Spleen (tissue), 7 donors: ENCODE data around the gene SERPINB4.

Source experiments
- POLR2AphosphoS5 ChIP-seq, 3 donors: sonication (generic); formaldehyde crosslinking; IDR thresholded peaks; one replicate each; pipeline ENCODE4 v1.5.1; 2017; ENCODE audit warnings: antibody characterized with exemption in 3 of 3
- TF ChIP-seq, protein P1 (sequence below), 11 experiments: fragments of 200-600 bp in 7 of 11; fragments of 450-650 bp in 4 of 11; sonication (generic) in 4 of 11; IDR thresholded peaks in 8 of 11; conservative IDR thresholded peaks in 3 of 11; 1 replicate in 7 of 11; 2 replicates in 4 of 11; pipeline versions ENCODE4 v1.4.0 to v1.8.0; 2016 to 2021; ENCODE audit warnings: antibody characterized with exemption in 11 of 11, inconsistent platforms in 4 of 11, mild to moderate bottlenecking in 1 of 11
- donor health status: DM: no; HTN: no; CAD: no; lungs with moderate emphysema.
- donor health status: DM: no; HTN: no; CAD: no.
- donor health status: DM: no; HTN: no; CAD: no.

DNA sequence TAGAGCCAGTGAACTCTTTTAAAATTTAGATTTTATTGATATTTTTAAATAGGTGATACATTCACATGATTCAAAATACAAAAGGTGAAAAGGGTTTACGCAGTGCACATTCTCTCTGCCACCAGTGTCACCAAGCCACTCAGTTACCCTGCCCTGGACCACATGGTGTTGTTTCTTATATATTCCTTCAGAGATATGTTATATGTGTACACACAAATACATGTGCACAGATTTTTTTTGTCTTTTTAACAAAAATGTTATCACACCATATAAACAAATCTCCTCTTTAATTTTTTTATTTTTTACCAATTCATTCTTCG lies 26.2 kb downstream of the SERPINB4 start:
- TF ChIP-seq POLR2AphosphoS5 (IDR thresholded peaks at IDR 0.05) = no peak
- TF ChIP-seq, protein P1, sequence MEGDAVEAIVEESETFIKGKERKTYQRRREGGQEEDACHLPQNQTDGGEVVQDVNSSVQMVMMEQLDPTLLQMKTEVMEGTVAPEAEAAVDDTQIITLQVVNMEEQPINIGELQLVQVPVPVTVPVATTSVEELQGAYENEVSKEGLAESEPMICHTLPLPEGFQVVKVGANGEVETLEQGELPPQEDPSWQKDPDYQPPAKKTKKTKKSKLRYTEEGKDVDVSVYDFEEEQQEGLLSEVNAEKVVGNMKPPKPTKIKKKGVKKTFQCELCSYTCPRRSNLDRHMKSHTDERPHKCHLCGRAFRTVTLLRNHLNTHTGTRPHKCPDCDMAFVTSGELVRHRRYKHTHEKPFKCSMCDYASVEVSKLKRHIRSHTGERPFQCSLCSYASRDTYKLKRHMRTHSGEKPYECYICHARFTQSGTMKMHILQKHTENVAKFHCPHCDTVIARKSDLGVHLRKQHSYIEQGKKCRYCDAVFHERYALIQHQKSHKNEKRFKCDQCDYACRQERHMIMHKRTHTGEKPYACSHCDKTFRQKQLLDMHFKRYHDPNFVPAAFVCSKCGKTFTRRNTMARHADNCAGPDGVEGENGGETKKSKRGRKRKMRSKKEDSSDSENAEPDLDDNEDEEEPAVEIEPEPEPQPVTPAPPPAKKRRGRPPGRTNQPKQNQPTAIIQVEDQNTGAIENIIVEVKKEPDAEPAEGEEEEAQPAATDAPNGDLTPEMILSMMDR (IDR thresholded peaks at IDR 0.05 in 8 of 11, conservative IDR thresholded peaks at IDR 0.05 in 3 of 11) = no peak
